ENCODE results near the gene FAM151A.

Gene FAM151A

DNA sequence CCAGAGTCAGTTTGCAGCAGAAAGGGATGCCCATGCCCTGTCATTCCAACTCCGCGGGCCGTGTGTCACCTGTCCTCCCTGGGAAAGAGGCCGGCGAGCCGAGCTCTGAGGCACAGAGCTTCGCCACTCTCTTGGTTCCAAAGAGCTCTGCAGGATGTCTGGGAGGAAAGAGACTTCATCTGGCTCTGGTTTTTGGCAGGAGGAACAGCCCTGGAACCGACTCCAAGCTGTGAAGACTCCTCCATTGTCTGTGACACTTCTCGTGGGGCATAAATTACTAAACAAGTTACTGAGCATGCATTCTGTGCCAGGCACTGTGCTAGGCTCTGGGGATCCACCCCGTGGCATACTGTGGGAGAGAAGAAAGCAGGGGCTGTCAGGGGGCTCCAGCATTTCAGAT, 3.9 kb upstream of the FAM151A start:
- no peak overlapping the region for H3K27ac ChIP-seq
- TF ChIP-seq, protein P1, sequence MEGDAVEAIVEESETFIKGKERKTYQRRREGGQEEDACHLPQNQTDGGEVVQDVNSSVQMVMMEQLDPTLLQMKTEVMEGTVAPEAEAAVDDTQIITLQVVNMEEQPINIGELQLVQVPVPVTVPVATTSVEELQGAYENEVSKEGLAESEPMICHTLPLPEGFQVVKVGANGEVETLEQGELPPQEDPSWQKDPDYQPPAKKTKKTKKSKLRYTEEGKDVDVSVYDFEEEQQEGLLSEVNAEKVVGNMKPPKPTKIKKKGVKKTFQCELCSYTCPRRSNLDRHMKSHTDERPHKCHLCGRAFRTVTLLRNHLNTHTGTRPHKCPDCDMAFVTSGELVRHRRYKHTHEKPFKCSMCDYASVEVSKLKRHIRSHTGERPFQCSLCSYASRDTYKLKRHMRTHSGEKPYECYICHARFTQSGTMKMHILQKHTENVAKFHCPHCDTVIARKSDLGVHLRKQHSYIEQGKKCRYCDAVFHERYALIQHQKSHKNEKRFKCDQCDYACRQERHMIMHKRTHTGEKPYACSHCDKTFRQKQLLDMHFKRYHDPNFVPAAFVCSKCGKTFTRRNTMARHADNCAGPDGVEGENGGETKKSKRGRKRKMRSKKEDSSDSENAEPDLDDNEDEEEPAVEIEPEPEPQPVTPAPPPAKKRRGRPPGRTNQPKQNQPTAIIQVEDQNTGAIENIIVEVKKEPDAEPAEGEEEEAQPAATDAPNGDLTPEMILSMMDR (conservative IDR thresholded peaks at IDR 0.05), result no peak

DNA sequence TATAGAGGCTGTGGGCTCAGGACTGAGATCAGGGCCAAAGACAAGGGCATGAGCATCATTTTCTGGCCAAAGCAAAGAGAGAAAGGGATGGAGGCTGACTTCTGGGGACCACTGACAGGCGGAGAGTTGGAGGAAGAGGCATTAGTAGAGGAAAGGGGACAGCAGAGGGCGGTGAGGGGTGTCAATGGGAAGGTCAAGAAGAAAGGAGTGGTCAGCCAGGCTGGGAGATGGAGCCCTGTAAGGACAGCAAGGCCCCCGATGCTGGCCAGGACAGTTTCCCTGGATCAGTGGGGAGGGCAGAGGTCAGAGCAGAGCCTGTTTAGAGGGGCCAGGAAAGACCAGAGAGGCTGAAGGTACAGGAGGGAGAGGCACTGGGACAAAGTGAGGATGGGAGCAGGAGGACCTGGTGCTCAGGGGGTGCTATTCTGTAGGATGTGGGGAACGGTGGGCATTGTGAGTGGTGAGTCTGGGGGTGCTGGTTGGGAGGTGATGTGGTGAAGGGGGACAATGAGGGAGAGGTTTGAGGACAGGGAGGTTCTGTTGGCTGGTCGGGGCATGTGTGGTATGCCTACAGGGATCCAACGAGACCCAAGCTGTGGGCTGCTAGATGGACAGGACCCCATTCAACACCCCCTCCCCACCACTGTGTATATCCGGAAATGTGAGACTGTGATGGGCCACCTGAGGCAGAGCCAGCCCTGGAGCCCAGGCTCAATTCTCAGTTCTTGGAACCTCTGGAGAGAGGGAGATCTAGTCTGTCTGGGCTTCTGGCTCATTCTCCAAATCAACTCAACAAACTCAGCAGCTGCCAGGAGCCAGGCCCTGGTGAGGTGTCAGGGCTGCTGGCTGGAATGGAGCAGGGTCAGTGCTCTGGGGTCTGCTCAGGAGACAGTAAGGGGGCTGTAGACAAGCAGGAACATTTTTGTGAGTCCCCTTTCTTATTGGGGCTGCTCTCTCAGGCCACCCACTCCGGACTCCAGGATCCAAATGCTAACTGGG, 1.4 kb upstream of the FAM151A start:
- no peak overlapping the region for H3K27ac ChIP-seq
- TF ChIP-seq, protein P1 (conservative IDR thresholded peaks at IDR 0.05), result no peak

DNA sequence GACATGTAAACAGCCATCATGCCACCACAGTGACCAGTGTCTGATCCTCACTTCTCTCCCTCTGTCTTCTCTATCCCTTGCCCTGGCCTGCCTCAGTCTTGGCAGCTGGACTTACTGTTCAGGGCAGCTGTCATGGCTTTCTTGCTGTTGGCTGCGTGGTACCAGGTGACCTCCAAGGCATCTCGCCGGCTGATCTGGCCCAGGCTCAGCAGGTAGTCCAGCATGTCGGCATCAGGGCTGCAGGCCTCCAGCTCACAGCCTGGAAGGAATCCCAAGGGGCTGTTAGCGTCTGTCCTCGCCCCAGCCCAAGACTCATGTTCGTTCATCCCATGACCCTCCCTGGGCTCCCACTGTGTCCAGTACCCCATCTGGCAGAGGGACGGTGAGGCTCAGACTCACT, 3.6 kb downstream of the FAM151A start:
- no peak overlapping the region for H3K27ac ChIP-seq
- TF ChIP-seq, protein P1 (conservative IDR thresholded peaks at IDR 0.05), result no peak

DNA sequence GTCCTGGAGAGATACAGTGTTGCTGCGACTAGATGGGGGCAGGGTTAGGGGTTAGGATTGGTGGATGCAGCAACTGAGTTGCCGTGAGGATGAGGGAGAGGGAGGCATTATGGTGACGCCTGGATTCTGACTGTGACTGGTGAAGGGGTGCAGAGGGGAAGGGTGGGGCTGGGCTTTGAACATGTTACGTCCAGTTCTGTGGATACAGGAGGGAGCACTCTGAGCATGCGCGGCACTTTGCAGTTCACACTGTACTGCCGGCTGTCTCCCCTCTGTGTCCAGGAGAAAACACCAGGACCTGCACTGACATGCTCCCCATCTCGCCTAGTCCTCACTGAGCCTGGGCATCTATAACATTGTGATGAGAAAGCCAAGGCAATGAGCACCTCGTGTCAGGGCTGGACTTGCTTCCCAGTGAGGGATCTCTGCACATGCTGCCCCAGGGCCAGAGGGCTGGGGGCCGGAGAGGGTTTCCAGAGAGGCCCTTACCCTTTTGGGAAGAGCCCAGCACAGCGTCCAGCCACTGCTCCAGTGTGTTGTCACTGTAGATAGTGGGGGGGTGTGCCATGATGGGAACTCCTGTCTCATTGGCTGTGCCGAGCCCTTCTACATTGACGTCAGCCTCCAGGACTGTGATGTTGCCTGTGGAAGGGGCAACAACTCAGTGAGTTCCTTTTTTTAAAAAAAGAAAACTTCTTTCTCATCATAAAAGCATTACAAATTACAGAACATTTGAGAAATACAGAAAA, 7.6 kb downstream of the FAM151A start:
- H3K27ac ChIP-seq, result no peak overlapping the region
- TF ChIP-seq, protein P1 (conservative IDR thresholded peaks at IDR 0.05), result no peak

DNA sequence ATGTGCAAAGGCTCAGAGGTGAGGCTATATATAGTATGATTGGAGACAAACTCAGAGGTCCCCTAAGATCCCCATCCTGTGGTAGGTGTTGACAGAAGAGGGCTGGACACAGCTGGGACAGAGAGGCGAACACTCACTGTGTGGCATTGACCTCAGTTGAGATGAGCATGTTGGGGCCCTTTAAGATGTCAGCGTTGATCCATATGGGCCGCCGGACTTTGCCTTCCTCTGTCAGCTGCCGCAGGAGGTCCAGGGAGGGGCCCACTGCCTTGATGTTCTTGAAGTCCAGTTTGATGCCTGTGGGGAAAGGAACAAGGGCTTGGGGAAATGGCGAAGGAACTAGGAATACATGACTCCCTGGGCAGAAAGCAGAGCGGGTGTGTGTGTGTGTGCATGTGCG, 8.8 kb downstream of the FAM151A start:
- TF ChIP-seq, protein P1 (conservative IDR thresholded peaks at IDR 0.05), result no peak
- no peak overlapping the region for H3K27ac ChIP-seq

DNA sequence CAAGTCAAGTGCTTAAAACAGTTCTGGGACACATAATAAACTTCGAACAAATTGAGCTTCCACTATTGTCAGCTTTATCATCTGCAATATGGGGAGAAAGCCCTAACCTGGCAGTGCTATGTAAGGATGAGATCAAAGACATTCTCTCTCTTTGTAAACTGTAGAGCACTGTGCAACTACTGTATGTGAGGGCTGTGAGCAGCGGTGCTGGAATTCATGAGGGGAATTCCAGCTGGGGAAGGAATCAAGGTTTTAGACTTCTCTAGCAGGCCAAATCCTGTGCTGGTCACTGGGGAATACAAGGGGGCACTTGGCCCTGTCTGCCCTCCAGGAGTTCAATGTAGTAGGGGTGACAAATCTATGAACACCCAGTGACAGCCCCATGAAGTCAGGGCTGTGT, 9.3 kb downstream of the FAM151A start:
- TF ChIP-seq, protein P1 (conservative IDR thresholded peaks at IDR 0.05), result no peak
- no peak overlapping the region for H3K27ac ChIP-seq

DNA sequence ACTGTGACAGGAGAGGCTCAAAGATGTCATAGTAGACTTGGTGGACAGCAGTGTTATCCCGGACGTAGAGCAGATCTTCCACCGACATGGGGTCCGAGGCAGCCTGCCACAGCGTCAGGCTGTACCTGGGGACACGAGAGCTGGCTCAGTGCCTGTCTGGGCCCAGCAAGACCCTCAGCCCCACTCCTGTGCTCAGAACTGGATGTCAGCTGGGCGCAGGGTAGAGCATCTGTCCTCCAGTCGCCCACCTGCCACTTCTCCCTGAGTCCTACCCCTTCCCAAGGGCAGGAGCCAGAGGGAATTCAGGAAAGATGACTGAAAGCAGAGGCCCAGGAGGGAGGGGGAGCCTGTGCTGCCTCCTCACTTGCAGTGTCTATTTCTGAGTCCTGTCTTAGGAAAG, 11.7 kb downstream of the FAM151A start:
- TF ChIP-seq, protein P1 (conservative IDR thresholded peaks at IDR 0.05), result no peak
- no peak overlapping the region for H3K27ac ChIP-seq

All from VCaP (cell line).